ENCODE measurements around the gene CFAP74. TPM values are rescaled to one million over a fixed set of nuclear protein-coding genes. Genes with fewer than 3 reads are reported as not detected.

CFAP74 gene
- total RNA-seq, 1 experiment from 2014 or later, result not detected

GRCh38 chr1:1947493-1947892 is 56.1 kb downstream of the CFAP74 start:
- Mint-ChIP-seq H3K9me3 (ENCODE audit: low read depth, unreplicated experiment) (peaks cover 3% of the 10 kb centered on the region), H3K4me1 (ENCODE audit: low read depth, unreplicated experiment) (no peaks in the 10 kb centered on the region), H3K27me3 (ENCODE audit: unreplicated experiment) (peaks cover 52% of the 10 kb centered on the region), H3K4me3 (ENCODE audit: low read depth, unreplicated experiment) (no peak overlapping the region), H3K27ac (ENCODE audit: unreplicated experiment) (no peak overlapping the region), H3K36me3 (ENCODE audit: insufficient read depth, unreplicated experiment) (no peaks in the 10 kb centered on the region)
- no TSS peak for BruUV-seq (replicated peaks)
- no peak for TF ChIP-seq CTCF (IDR thresholded peaks at IDR 0.05; ENCODE audit: unreplicated experiment)
- intact Hi-C loops (cut with micrococcal nuclease; ENCODE audit: unreplicated experiment), result no loop called here
- CTCF ChIA-PET, result no interaction called here
- DNase-seq, result no peak

DNA sequence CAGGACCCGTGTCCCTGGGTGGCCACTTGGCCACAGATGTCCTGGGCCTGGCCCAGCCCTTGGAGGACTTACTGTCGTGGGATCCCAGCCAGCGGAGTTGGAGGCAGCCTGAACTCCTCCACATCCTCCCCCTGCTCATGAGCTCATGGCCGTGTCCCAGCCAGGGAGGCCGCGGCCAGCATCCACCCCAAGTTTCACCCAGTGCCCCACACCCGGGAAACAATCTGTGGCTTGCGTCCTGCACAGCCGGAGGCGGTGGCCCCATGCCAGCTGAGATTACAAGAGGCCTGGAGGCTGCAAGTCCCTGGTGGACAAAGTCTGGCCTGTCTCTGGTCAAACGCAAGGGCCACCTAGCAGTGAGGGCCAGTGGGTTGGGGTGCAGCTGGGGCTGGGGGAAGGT is 57.0 kb downstream of the CFAP74 start:
- Mint-ChIP-seq H3K27ac (ENCODE audit: unreplicated experiment) (no peak overlapping the region), H3K9me3 (ENCODE audit: low read depth, unreplicated experiment) (peaks cover 3% of the 10 kb centered on the region), H3K4me3 (ENCODE audit: low read depth, unreplicated experiment) (no peak overlapping the region), H3K36me3 (ENCODE audit: insufficient read depth, unreplicated experiment) (no peaks in the 10 kb centered on the region), H3K4me1 (ENCODE audit: low read depth, unreplicated experiment) (no peaks in the 10 kb centered on the region), H3K27me3 (ENCODE audit: unreplicated experiment) (peaks cover 42% of the 10 kb centered on the region)
- BruUV-seq (replicated peaks), result no TSS peak
- intact Hi-C loops (cut with micrococcal nuclease; ENCODE audit: unreplicated experiment), result no loop called here
- no peak for DNase-seq
- CTCF ChIA-PET, result no interaction called here
- no peak for TF ChIP-seq CTCF (IDR thresholded peaks at IDR 0.05; ENCODE audit: unreplicated experiment)

DNA sequence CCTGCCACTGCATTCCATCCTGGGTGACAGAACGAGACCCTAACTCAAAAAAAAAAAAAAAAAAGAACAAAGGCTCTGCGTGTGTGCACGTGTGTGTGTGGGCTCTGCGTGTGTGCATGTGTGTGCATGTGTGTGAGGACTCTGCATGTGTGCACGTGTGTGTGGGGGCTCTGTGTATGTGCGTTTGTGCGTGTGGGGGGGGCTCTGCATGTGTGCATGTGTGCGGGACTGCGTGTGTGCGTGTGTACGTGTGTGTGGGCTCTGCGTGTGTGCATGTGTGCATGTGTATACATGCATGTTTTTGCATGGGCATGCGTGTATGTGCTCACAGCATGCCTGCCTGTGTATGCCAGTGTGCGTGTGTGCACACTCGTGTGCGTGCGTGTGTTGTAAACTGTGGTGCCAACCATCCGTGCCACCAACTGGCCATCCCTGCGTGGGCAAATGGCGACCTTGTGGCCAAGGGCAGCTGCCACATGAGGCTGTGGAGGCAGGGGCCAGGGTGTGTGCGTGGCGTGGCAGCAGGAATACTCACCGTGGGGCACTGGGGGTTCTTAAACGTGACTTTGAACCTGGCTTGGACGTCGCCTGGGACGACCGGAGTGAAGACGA is 57.7 kb downstream of the CFAP74 start:
- Mint-ChIP-seq H3K4me1 (ENCODE audit: low read depth, unreplicated experiment) (no peaks in the 10 kb centered on the region), H3K27ac (ENCODE audit: unreplicated experiment) (no peak overlapping the region), H3K4me3 (ENCODE audit: low read depth, unreplicated experiment) (no peak overlapping the region), H3K27me3 (ENCODE audit: unreplicated experiment) (peaks cover 36% of the 10 kb centered on the region), H3K9me3 (ENCODE audit: low read depth, unreplicated experiment) (peaks cover under 1% of the 10 kb centered on the region), H3K36me3 (ENCODE audit: insufficient read depth, unreplicated experiment) (no peaks in the 10 kb centered on the region)
- CTCF ChIA-PET, result interaction anchor here (0.9 kb wide), 1 partner anchor 14 kb away, joined by 6 read pairs; no protein-coding TSS in a partner anchor
- TF ChIP-seq CTCF (IDR thresholded peaks at IDR 0.05; ENCODE audit: unreplicated experiment), result no peak
- intact Hi-C loops (cut with micrococcal nuclease; ENCODE audit: unreplicated experiment), result no loop called here
- DNase-seq, result no peak
- BruUV-seq (replicated peaks), result no TSS peak

DNA sequence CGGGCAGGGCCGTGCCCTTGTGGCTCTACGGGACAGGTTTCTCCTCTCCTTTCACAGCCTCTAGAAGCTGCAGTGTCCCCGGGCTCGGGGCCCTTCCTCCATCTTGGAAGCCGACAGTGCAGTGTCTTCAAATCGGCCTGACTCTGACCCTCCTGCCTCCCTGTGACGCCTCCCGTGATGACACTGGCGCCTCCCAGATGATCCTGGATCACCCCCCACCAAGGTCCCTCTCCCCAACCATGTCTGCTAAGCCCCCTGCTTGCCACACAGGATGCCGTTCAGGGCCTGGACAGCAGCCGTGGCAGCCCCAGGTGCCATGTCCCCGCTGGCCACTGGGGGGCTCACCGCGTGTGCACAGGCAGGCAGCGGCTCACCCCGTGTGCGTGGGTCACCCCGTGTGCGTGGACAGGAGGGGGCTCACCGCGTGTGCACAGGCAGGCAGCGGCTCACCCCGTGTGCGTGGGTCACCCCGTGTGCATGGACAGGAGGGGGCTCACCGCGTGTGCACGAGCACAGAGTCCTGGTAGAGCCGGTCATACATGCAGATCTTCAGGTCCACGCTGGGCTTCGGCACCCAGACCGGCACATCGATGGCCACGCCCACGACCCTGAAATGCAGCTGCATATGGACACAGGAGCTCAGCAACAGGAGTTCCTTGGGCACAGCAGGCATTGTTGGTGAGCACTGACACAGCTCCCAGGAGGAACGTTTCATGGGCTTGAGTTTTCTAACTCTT is 59.6 kb downstream of the CFAP74 start:
- peak; percentile 58 for DNase-seq

More for the DNA sequence above, 59.6 kb downstream of the CFAP74 start:
- H3K9me3 Mint-ChIP-seq (ENCODE audit: low read depth, unreplicated experiment), result no peaks in the 10 kb centered on the region
- H3K4me3 Mint-ChIP-seq (ENCODE audit: low read depth, unreplicated experiment), result peak overlapping the region; percentile 43
- H3K27ac Mint-ChIP-seq (ENCODE audit: unreplicated experiment), result no peak overlapping the region
- TF ChIP-seq CTCF (IDR thresholded peaks at IDR 0.05; ENCODE audit: unreplicated experiment), result peak; percentile 85
- no peaks in the 10 kb centered on the region for H3K36me3 Mint-ChIP-seq (ENCODE audit: insufficient read depth, unreplicated experiment)
- no peaks in the 10 kb centered on the region for H3K4me1 Mint-ChIP-seq (ENCODE audit: low read depth, unreplicated experiment)
- CTCF ChIA-PET, result interaction anchor here (1.5 kb wide), 1 partner anchor 101 kb away, joined by 7 read pairs; no protein-coding TSS in a partner anchor
- intact Hi-C loops (cut with micrococcal nuclease; ENCODE audit: unreplicated experiment), result no loop called here
- peaks cover 17% of the 10 kb centered on the region for H3K27me3 Mint-ChIP-seq (ENCODE audit: unreplicated experiment)
- no TSS peak for BruUV-seq (replicated peaks)

Measured in Calu3 (cell line).